ENCODE data around the gene USP11.

The USP11 gene

DNA sequence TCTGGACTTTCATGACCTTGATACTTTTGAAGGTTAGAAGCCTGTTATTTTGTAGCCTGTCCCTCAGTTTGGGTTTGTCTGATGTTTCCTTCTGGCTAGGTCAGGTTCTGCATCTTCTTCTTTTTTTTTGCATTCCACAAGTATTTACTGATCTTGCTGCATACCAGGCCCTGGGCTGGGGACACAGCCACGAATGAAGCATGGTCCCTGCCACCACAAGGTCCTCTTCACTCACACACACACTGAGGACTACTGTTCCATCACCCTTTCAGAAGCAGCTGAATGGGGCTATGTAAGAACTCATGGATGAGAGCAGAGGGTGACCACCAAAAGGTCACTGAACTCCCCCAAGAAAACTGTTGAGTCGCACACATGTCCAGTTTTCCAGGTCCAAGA is 39.2 kb downstream of the USP11 start (continued):
- TF ChIP-seq TSHZ2 (CRISPR knock-in tag; IDR thresholded peaks at IDR 0.05), result no peak
- TF ChIP-seq CSDC2 (CRISPR knock-in tag; IDR thresholded peaks at IDR 0.05), result no peak
- TF ChIP-seq OSR1 (CRISPR knock-in tag; IDR thresholded peaks at IDR 0.05), result no peak
- TF ChIP-seq ARNTL (CRISPR knock-in tag; IDR thresholded peaks at IDR 0.05; ENCODE audit: borderline replicate concordance, low read depth), result no peak

- no peak for TF ChIP-seq BACH2 (CRISPR knock-in tag; IDR thresholded peaks at IDR 0.05; ENCODE audit: borderline replicate concordance)
- TF ChIP-seq, protein P1, sequence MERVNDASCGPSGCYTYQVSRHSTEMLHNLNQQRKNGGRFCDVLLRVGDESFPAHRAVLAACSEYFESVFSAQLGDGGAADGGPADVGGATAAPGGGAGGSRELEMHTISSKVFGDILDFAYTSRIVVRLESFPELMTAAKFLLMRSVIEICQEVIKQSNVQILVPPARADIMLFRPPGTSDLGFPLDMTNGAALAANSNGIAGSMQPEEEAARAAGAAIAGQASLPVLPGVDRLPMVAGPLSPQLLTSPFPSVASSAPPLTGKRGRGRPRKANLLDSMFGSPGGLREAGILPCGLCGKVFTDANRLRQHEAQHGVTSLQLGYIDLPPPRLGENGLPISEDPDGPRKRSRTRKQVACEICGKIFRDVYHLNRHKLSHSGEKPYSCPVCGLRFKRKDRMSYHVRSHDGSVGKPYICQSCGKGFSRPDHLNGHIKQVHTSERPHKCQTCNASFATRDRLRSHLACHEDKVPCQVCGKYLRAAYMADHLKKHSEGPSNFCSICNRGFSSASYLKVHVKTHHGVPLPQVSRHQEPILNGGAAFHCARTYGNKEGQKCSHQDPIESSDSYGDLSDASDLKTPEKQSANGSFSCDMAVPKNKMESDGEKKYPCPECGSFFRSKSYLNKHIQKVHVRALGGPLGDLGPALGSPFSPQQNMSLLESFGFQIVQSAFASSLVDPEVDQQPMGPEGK (CRISPR knock-in tag; IDR thresholded peaks at IDR 0.05; ENCODE audit: borderline replicate concordance), result no peak
- TF ChIP-seq ZFP3 (CRISPR knock-in tag; IDR thresholded peaks at IDR 0.05), result no peak
- TF ChIP-seq ZFP30 (CRISPR knock-in tag; IDR thresholded peaks at IDR 0.05), result no peak
- ATAC-seq, result no peak; the same call in 2 of the 3 replicates
Measured at GRCh38 chrX:47273011-47273730, 40.4 kb downstream of the USP11 start.

GRCh38 chrX:47278691-47279090 is 45.9 kb downstream of the USP11 start:
- TF ChIP-seq, protein P1 (CRISPR knock-in tag; IDR thresholded peaks at IDR 0.05; ENCODE audit: borderline replicate concordance), result no peak
- TF ChIP-seq ARNTL (CRISPR knock-in tag; IDR thresholded peaks at IDR 0.05; ENCODE audit: borderline replicate concordance, low read depth) (no peak), RARB (CRISPR knock-in tag; IDR thresholded peaks at IDR 0.05) (no peak), PPARA (CRISPR knock-in tag; IDR thresholded peaks at IDR 0.05; ENCODE audit: borderline replicate concordance) (no peak), TCF4 (CRISPR knock-in tag; IDR thresholded peaks at IDR 0.05; ENCODE audit: borderline replicate concordance) (no peak), ISL1 (CRISPR knock-in tag; IDR thresholded peaks at IDR 0.05) (no peak), POU6F1 (CRISPR knock-in tag; IDR thresholded peaks at IDR 0.05; ENCODE audit: borderline replicate concordance, low read depth) (no peak), ZNF8 (CRISPR knock-in tag; IDR thresholded peaks at IDR 0.05) (no peak), ESRRG (CRISPR knock-in tag; IDR thresholded peaks at IDR 0.05) (no peak), TOX (CRISPR knock-in tag; IDR thresholded peaks at IDR 0.05; ENCODE audit: borderline replicate concordance) (no peak), ZC3H10 (CRISPR knock-in tag; IDR thresholded peaks at IDR 0.05) (no peak), ZFP3 (CRISPR knock-in tag; IDR thresholded peaks at IDR 0.05) (no peak), OSR1 (CRISPR knock-in tag; IDR thresholded peaks at IDR 0.05) (no peak), CSDC2 (CRISPR knock-in tag; IDR thresholded peaks at IDR 0.05) (no peak), ZNF565 (CRISPR knock-in tag; conservative IDR thresholded peaks at IDR 0.05; ENCODE audit: low read depth) (no peak), ZNF70 (CRISPR knock-in tag; IDR thresholded peaks at IDR 0.05) (no peak), ZFP30 (CRISPR knock-in tag; IDR thresholded peaks at IDR 0.05) (no peak), BACH2 (CRISPR knock-in tag; IDR thresholded peaks at IDR 0.05; ENCODE audit: borderline replicate concordance) (no peak), SNAI2 (CRISPR knock-in tag; IDR thresholded peaks at IDR 0.05) (no peak)
- TF ChIP-seq, protein P2, sequence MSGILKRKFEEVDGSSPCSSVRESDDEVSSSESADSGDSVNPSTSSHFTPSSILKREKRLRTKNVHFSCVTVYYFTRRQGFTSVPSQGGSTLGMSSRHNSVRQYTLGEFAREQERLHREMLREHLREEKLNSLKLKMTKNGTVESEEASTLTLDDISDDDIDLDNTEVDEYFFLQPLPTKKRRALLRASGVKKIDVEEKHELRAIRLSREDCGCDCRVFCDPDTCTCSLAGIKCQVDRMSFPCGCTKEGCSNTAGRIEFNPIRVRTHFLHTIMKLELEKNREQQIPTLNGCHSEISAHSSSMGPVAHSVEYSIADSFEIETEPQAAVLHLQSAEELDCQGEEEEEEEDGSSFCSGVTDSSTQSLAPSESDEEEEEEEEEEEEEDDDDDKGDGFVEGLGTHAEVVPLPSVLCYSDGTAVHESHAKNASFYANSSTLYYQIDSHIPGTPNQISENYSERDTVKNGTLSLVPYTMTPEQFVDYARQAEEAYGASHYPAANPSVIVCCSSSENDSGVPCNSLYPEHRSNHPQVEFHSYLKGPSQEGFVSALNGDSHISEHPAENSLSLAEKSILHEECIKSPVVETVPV (CRISPR knock-in tag; IDR thresholded peaks at IDR 0.05), result no peak
- ATAC-seq, result peak; percentile 80

All from SK-N-SH treated with all-trans-retinoic acid at 6 μM for 48 hours (cell line).